Measurements from ENCODE around the gene NSG1. TPM values are rescaled to one million over a fixed set of nuclear protein-coding genes. Genes with fewer than 3 reads are reported as not detected.

The NSG1 gene
- total RNA-seq, 5 donors from 2014 or later (not counting 1 experiment from before 2014, with no cell fraction given) = 14.2 to 42.8 (median 19.2) TPM

- Histone ChIP-seq H3K4me1 (ENCODE audit: control insufficient read depth in 1 of 2, extremely low read depth in 1 of 2, insufficient read depth in 2 of 2, low read length in 2 of 2) (no peaks in the 10 kb centered on the region), H3K27ac (ENCODE audit: low read length) (no peak overlapping the region), H3K9me3 (no peaks in the 10 kb centered on the region), H3K4me3 (ENCODE audit: control insufficient read depth in 1 of 2, extremely low read depth in 1 of 2, low read length in 1 of 2) (no peak overlapping the region), H3K27me3 (replicated peaks in 1 of 2; ENCODE audit: control insufficient read depth in 2 of 2, extremely low read depth in 1 of 2, insufficient read depth in 2 of 2, low read length in 1 of 2) (peaks cover 0 to 7% of the 10 kb centered on the region in 2 experiments), H3K36me3 (ENCODE audit: control insufficient read depth in 2 of 2, extremely low read depth in 1 of 2, insufficient read depth in 1 of 2, low read length in 1 of 2) (peaks cover 0 to 9% of the 10 kb centered on the region in 2 donors)
- POLR2A ChIA-PET = no interaction called here
- DNase-seq (no peak), ATAC-seq (replicated peaks in 1 of 4) (no peak)
- no peaks in the 10 kb centered on the region for H3K4me1 Mint-ChIP-seq
- H3K9me3 Mint-ChIP-seq = no peaks in the 10 kb centered on the region
- CTCF ChIA-PET = no interaction called here
- H3K36me3 Mint-ChIP-seq = peaks cover 10% of the 10 kb centered on the region
- WGBS (ENCODE audit: insufficient coverage) = 74% methylated on average over 13 of the region's 13 CpGs
- no peak overlapping the region for H3K4me3 Mint-ChIP-seq
- no peak overlapping the region for H3K27ac Mint-ChIP-seq
- H3K27me3 Mint-ChIP-seq = peaks cover 0 to 1% of the 10 kb centered on the region in 2 donors
Measured at GRCh38 chr4:4408132-4408523, 21.2 kb downstream of the NSG1 start.

- DNase-seq (no peak), ATAC-seq (replicated peaks in 1 of 4) (no peak)
- CTCF ChIA-PET = no interaction called here
- Histone ChIP-seq H3K36me3 (ENCODE audit: control insufficient read depth in 2 of 2, extremely low read depth in 1 of 2, insufficient read depth in 1 of 2, low read length in 1 of 2) (peaks cover 0 to 9% of the 10 kb centered on the region in 2 donors), H3K4me1 (ENCODE audit: control insufficient read depth in 1 of 2, extremely low read depth in 1 of 2, insufficient read depth in 2 of 2, low read length in 2 of 2) (no peaks in the 10 kb centered on the region), H3K4me3 (ENCODE audit: control insufficient read depth in 1 of 2, extremely low read depth in 1 of 2, low read length in 1 of 2) (no peak overlapping the region), H3K27ac (ENCODE audit: low read length) (no peak overlapping the region), H3K27me3 (replicated peaks in 1 of 2; ENCODE audit: control insufficient read depth in 2 of 2, extremely low read depth in 1 of 2, insufficient read depth in 2 of 2, low read length in 1 of 2) (peaks cover 0 to 7% of the 10 kb centered on the region in 2 experiments), H3K9me3 (no peaks in the 10 kb centered on the region)
- Mint-ChIP-seq H3K27me3 (no peaks in the 10 kb centered on the region), H3K36me3 (peaks cover 5% of the 10 kb centered on the region), H3K4me3 (no peak overlapping the region), H3K27ac (no peak overlapping the region), H3K4me1 (no peaks in the 10 kb centered on the region), H3K9me3 (no peaks in the 10 kb centered on the region)
- POLR2A ChIA-PET = no interaction called here
- 85% methylated on average over 19 of the region's 23 CpGs for WGBS (ENCODE audit: insufficient coverage)
Measured at GRCh38 chr4:4408576-4409335, 21.9 kb downstream of the NSG1 start.

DNA sequence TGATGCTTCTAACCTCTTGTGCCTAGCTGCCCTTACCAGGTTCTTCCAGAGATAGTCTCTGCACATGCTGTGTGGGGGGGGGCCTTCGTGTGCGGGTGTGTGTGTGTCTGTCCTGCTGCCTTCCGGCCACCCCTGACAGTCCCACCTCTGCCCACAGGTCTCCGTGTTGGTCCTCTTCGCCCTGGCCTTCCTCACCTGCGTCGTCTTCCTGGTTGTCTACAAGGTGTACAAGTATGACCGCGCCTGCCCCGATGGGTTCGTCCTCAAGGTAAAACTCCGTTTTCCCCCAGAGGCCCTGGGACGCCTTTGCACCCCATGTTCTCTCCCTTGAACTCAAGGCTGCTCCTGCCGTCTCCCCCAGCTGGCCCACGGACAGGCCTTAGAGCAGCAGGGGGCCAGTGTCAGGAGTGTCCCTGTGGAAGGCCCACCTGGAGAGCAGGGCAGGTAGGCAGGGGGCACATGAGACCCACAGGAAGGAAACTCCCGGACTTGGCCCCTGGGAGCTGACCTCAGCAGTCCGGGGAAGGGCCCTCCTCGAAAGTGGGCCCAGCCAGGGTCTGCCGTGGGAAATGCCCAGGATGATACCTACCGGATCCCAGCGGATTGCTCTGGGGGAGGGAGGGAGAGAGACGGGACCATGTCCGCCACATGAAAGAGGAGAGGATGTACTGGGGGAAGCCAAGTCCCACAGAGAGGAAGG lies 22.7 kb downstream of the NSG1 start:
- ATAC-seq (replicated peaks in 1 of 4) = no peak
- no peak for DNase-seq
- Histone ChIP-seq H3K27me3 (replicated peaks in 1 of 2; ENCODE audit: control insufficient read depth in 2 of 2, extremely low read depth in 1 of 2, insufficient read depth in 2 of 2, low read length in 1 of 2) (peaks cover 0 to 3% of the 10 kb centered on the region in 2 experiments), H3K4me3 (ENCODE audit: control insufficient read depth in 1 of 2, extremely low read depth in 1 of 2, low read length in 1 of 2) (no peak overlapping the region), H3K4me1 (ENCODE audit: control insufficient read depth in 1 of 2, extremely low read depth in 1 of 2, insufficient read depth in 2 of 2, low read length in 2 of 2) (no peaks in the 10 kb centered on the region), H3K27ac (ENCODE audit: low read length) (no peak overlapping the region), H3K36me3 (ENCODE audit: control insufficient read depth in 2 of 2, extremely low read depth in 1 of 2, insufficient read depth in 1 of 2, low read length in 1 of 2) (peaks cover 0 to 7% of the 10 kb centered on the region in 2 donors), H3K9me3 (no peaks in the 10 kb centered on the region)
- CTCF ChIA-PET = no interaction called here
- Mint-ChIP-seq H3K4me3 (no peak overlapping the region), H3K4me1 (no peaks in the 10 kb centered on the region), H3K27ac (no peak overlapping the region), H3K36me3 (peaks cover 5% of the 10 kb centered on the region), H3K27me3 (no peaks in the 10 kb centered on the region), H3K9me3 (no peaks in the 10 kb centered on the region)
- POLR2A ChIA-PET = no interaction called here
- WGBS (ENCODE audit: insufficient coverage) = 92% methylated on average over 19 of the region's 23 CpGs

DNA sequence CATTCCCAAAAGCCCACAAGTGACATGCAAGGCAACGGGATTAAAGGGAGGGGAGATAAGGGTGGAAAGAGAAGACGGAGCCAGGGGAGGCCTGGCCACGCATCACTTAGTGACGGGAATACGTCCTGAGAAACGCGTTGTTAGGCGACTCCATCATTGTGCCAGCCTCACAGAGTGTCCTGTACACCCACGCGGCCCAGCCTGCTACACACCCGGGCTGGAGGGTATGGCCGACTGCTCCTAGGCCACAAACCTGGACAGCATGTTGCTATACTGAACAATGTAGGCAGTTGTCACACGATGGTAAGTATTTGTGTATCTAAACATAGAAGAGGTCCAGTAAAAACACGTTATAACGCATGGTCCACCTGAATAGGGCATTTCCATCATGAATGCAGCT lies 23.4 kb downstream of the NSG1 start:
- no peaks in the 10 kb centered on the region for H3K9me3 ChIP-seq
- H3K36me3 ChIP-seq (ENCODE audit: control insufficient read depth in 2 of 2, extremely low read depth in 1 of 2, insufficient read depth in 1 of 2, low read length in 1 of 2) = peaks cover 0 to 7% of the 10 kb centered on the region in 2 donors
- H3K27me3 ChIP-seq (replicated peaks in 1 of 2; ENCODE audit: control insufficient read depth in 2 of 2, extremely low read depth in 1 of 2, insufficient read depth in 2 of 2, low read length in 1 of 2) = peaks cover 0 to 3% of the 10 kb centered on the region in 2 experiments
- peaks cover 5% of the 10 kb centered on the region for H3K36me3 Mint-ChIP-seq
- DNase-seq = no peak
- H3K4me3 Mint-ChIP-seq = no peak overlapping the region
- ChIA-PET POLR2A (no interaction called here), CTCF (no interaction called here)
- no peak for ATAC-seq (replicated peaks in 1 of 4)
- no peak overlapping the region for H3K4me3 ChIP-seq (ENCODE audit: control insufficient read depth in 1 of 2, extremely low read depth in 1 of 2, low read length in 1 of 2)
- no peaks in the 10 kb centered on the region for H3K9me3 Mint-ChIP-seq
- H3K4me1 Mint-ChIP-seq = no peaks in the 10 kb centered on the region
- H3K27ac ChIP-seq (ENCODE audit: low read length) = no peak overlapping the region
- WGBS (ENCODE audit: insufficient coverage) = 97% methylated on average over 15 of the region's 15 CpGs
- no peak overlapping the region for H3K27ac Mint-ChIP-seq
- H3K27me3 Mint-ChIP-seq = no peaks in the 10 kb centered on the region
- H3K4me1 ChIP-seq (ENCODE audit: control insufficient read depth in 1 of 2, extremely low read depth in 1 of 2, insufficient read depth in 2 of 2, low read length in 2 of 2) = no peaks in the 10 kb centered on the region

DNA sequence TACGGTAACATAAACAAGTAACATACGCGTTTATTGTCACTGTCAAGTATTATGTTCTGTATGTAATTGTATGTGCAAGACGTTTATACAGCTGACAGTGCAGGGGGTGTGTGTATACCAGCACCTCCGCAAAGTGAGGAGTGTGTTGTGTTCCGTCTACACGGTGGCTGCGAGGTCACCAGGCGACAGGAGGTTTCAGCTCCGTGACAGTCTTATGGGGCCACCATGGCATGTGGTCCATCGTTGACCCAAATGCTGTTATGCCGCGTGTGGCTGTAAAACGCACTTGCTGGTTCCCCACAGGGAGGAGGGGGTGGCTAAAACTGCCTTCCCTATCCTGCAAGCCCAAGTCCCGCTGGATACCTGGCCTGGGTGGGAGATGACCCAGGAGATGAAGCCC lies 25.0 kb downstream of the NSG1 start:
- Histone ChIP-seq H3K27ac (ENCODE audit: low read length) (no peak overlapping the region), H3K9me3 (no peaks in the 10 kb centered on the region), H3K36me3 (ENCODE audit: control insufficient read depth in 2 of 2, extremely low read depth in 1 of 2, insufficient read depth in 1 of 2, low read length in 1 of 2) (peaks cover 7 to 9% of the 10 kb centered on the region in 2 donors), H3K4me3 (ENCODE audit: control insufficient read depth in 1 of 2, extremely low read depth in 1 of 2, low read length in 1 of 2) (no peak overlapping the region), H3K27me3 (replicated peaks in 1 of 2; ENCODE audit: control insufficient read depth in 2 of 2, extremely low read depth in 1 of 2, insufficient read depth in 2 of 2, low read length in 1 of 2) (peaks cover 0 to under 1% of the 10 kb centered on the region in 2 experiments), H3K4me1 (ENCODE audit: control insufficient read depth in 1 of 2, extremely low read depth in 1 of 2, insufficient read depth in 2 of 2, low read length in 2 of 2) (no peaks in the 10 kb centered on the region)
- ChIA-PET CTCF (no interaction called here), POLR2A (no interaction called here)
- Mint-ChIP-seq H3K4me1 (peaks cover 0 to 4% (median 2%) of the 10 kb centered on the region in 3 donors), H3K4me3 (no peak overlapping the region), H3K27me3 (no peaks in the 10 kb centered on the region), H3K36me3 (peaks cover 17% of the 10 kb centered on the region), H3K9me3 (peaks cover 0 to 2% (median 0%) of the 10 kb centered on the region in 3 donors), H3K27ac (no peak overlapping the region)
- no peak for ATAC-seq (replicated peaks in 1 of 4)
- DNase-seq = no peak
- WGBS (ENCODE audit: insufficient coverage) = 92% methylated on average over 5 of the region's 15 CpGs

GRCh38 chr4:4412641-4413372 lies 25.9 kb downstream of the NSG1 start:
- no peak overlapping the region for H3K4me3 ChIP-seq (ENCODE audit: control insufficient read depth in 1 of 2, extremely low read depth in 1 of 2, low read length in 1 of 2)
- WGBS (ENCODE audit: insufficient coverage) = 96% methylated on average over 13 of the region's 19 CpGs
- H3K9me3 ChIP-seq = no peaks in the 10 kb centered on the region
- Mint-ChIP-seq H3K27me3 (no peaks in the 10 kb centered on the region), H3K27ac (no peak overlapping the region), H3K36me3 (peaks cover 20% of the 10 kb centered on the region), H3K4me3 (no peak overlapping the region), H3K9me3 (peaks cover 0 to 2% (median 0%) of the 10 kb centered on the region in 3 donors), H3K4me1 (peaks cover 2 to 10% (median 10%) of the 10 kb centered on the region in 3 donors)
- H3K27me3 ChIP-seq (replicated peaks in 1 of 2; ENCODE audit: control insufficient read depth in 2 of 2, extremely low read depth in 1 of 2, insufficient read depth in 2 of 2, low read length in 1 of 2) = no peaks in the 10 kb centered on the region
- ATAC-seq (replicated peaks in 1 of 4) = no peak
- POLR2A ChIA-PET = no interaction called here
- DNase-seq = no peak
- CTCF ChIA-PET = no interaction called here
- no peak overlapping the region for H3K27ac ChIP-seq (ENCODE audit: low read length)
- peaks cover 7 to 9% of the 10 kb centered on the region in 2 donors for H3K36me3 ChIP-seq (ENCODE audit: control insufficient read depth in 2 of 2, extremely low read depth in 1 of 2, insufficient read depth in 1 of 2, low read length in 1 of 2)
- H3K4me1 ChIP-seq (ENCODE audit: control insufficient read depth in 1 of 2, extremely low read depth in 1 of 2, insufficient read depth in 2 of 2, low read length in 2 of 2) = peaks cover 0 to 3% of the 10 kb centered on the region in 2 experiments
